Stomach (tissue), 9 donors: ENCODE data around the gene SLC38A10. TPM values are rescaled to one million over a fixed set of nuclear protein-coding genes. Genes with fewer than 3 reads are reported as not detected.
A peak's percentile ranks its signal among the peaks of the same experiment; 100 is the strongest.

Source experiments
- DNase-seq, 2 donors: peaks; one replicate each; pipeline versions ENCODE4 v3.0.0 to v3.0.0-alpha.2; 2013 to 2019
- H3K27ac ChIP-seq, 5 donors: fragments of 200-600 bp in 4 of 5; sonication (generic) in 4 of 5; one replicate each; pipeline ENCODE4 v1.5.1; 2013 to 2019; ENCODE audit warnings: mild to moderate bottlenecking in 1 of 5, moderate library complexity in 1 of 5
- H3K27me3 ChIP-seq, 3 donors: fragments of 200-600 bp; sonication (generic); one replicate each; pipeline ENCODE4 v1.5.1; 2017 to 2019; ENCODE audit warnings: mixed run types in 1 of 3
- H3K36me3 ChIP-seq, 4 donors: fragments of 200-600 bp; sonication (generic); 1 replicate in 3 of 4; 2 replicates in 1 of 4; pipeline ENCODE4 v1.5.1; 2016 to 2019
- H3K4me1 ChIP-seq, 4 donors: fragments of 200-600 bp; sonication (generic); one replicate each; pipeline ENCODE4 v1.5.1; 2016 to 2019
- H3K4me3 ChIP-seq, 4 donors: fragments of 200-600 bp; sonication (generic) in 3 of 4; one replicate each; pipeline ENCODE4 v1.5.1; 2016 to 2019; ENCODE audit warnings: mild to moderate bottlenecking in 1 of 4
- H3K9me3 ChIP-seq, 4 donors: fragments of 200-600 bp; sonication (generic); one replicate each; pipeline ENCODE4 v1.5.1; 2016 to 2019
- CTCF ChIP-seq, 7 experiments: fragments of 450-650 bp in 4 of 7; fragments of 200-600 bp in 3 of 7; sonication (generic) in 3 of 7; IDR thresholded peaks; one replicate each; pipeline ENCODE4 v1.5.1; 2016 to 2019; ENCODE audit warnings: antibody characterized with exemption in 7 of 7, control low read depth in 2 of 7, mild to moderate bottlenecking in 1 of 7
- EP300 ChIP-seq: sonication (generic); formaldehyde crosslinking; IDR thresholded peaks from one replicate; pipeline ENCODE4 v1.6.1; 2017; ENCODE audit warnings: antibody characterized with exemption
- POLR2A ChIP-seq, 4 donors: fragments of 450-650 bp; IDR thresholded peaks; one replicate each; pipeline ENCODE4 v1.6.1; 2016; ENCODE audit warnings: antibody characterized with exemption in 4 of 4, control low read depth in 2 of 4, mild to moderate bottlenecking in 1 of 4, moderate library complexity in 1 of 4
- POLR2AphosphoS5 ChIP-seq, 3 donors: sonication (generic); formaldehyde crosslinking; IDR thresholded peaks; one replicate each; pipeline ENCODE4 v1.6.1; 2016; ENCODE audit warnings: antibody characterized with exemption in 3 of 3
- WGBS, 5 donors: extraction: QIAGEN DNeasy Blood & Tissue Kit in 3 of 5; methylation state at CpG; one replicate each; pipeline versions ENCODE4 v1.1.5 to v1.1.7; 2013 to 2018; 5-methylcytosine and 5-hydroxymethylcytosine counted together
- intact Hi-C: fragments of 100-400 bp; cut with DNase I; formaldehyde crosslinking; loops from one replicate; pipeline ENCODE4 v1.15.1; 2023; ENCODE audit warnings: low total_unique reads
- polyA plus RNA-seq, 3 donors: library from polyadenylated mRNA; stranded (reverse); fragments of 200-250 nt; gene quantifications; one replicate each; pipeline ENCODE4 v1.2.3, GENCODE V29; 2013
- total RNA-seq, 5 donors: library from RNA; depleted of rRNA; stranded (reverse); fragments of >200 nt; gene quantifications; one replicate each; pipeline versions ENCODE4 v1.1.0 to v1.2.3, GENCODE V29; 2014 to 2016
- donor health status: healthy with polysubstance abuse.
- donor health status: Bipolar disorder and iron deficiency.
- donor health status: healthy.

SLC38A10 gene
- total and polyA plus RNA-seq, 8 donors: 18.6 to 140 (median 67.3) TPM

GRCh38 chr17:81258292-81258691 lies 36.8 kb downstream of the SLC38A10 start:
- H3K4me3 ChIP-seq: no peak overlapping the region
- 78 to 89% (median 87%) methylated on average over 19 to 20 of the region's 20 CpGs for WGBS, 5 donors
- TF ChIP-seq CTCF (IDR thresholded peaks at IDR 0.05): no peak
- no peaks in the 10 kb centered on the region for H3K27me3 ChIP-seq
- no peak overlapping the region for H3K27ac ChIP-seq
- no peaks in the 10 kb centered on the region for H3K9me3 ChIP-seq
- no peak for DNase-seq
- intact Hi-C loops: loop anchor here (5.0 kb wide), 1 partner anchor 344 kb away; no protein-coding TSS in a partner anchor
- H3K4me1 ChIP-seq: peaks cover 11 to 26% (median 20%) of the 10 kb centered on the region in 4 donors
- peaks cover 54 to 74% (median 69%) of the 10 kb centered on the region in 4 donors for H3K36me3 ChIP-seq

- Histone ChIP-seq H3K36me3 (peaks cover 51 to 71% (median 67%) of the 10 kb centered on the region in 4 donors), H3K9me3 (no peaks in the 10 kb centered on the region), H3K4me1 (peaks cover 11 to 30% (median 20%) of the 10 kb centered on the region in 4 donors), H3K27me3 (no peaks in the 10 kb centered on the region), H3K27ac (no peak overlapping the region), H3K4me3 (no peak overlapping the region)
- 93 to 96% (median 95%) methylated on average over 3 to 19 of the region's 19 CpGs for WGBS, 5 donors
- no peak for DNase-seq
- intact Hi-C loops: loop anchor here (5.0 kb wide), 1 partner anchor 345 kb away; no protein-coding TSS in a partner anchor
- TF ChIP-seq EP300: no peak
- TF ChIP-seq CTCF (IDR thresholded peaks at IDR 0.05): no peak
- no peak for TF ChIP-seq POLR2AphosphoS5 (IDR thresholded peaks at IDR 0.05)
- no peak for TF ChIP-seq POLR2A (IDR thresholded peaks at IDR 0.05)
Observed at GRCh38 chr17:81257533-81257932, 37.6 kb downstream of the SLC38A10 start.

GRCh38 chr17:81256616-81257015 lies 38.5 kb downstream of the SLC38A10 start:
- intact Hi-C loops: loop anchor here (5.0 kb wide), 1 partner anchor 346 kb away; no protein-coding TSS in a partner anchor
- DNase-seq: no peak

GRCh38 chr17:81254955-81255717 lies 40.0 kb downstream of the SLC38A10 start:
- 19 to 32% (median 24%) methylated on average over 31 to 35 of the region's 35 CpGs for WGBS, 5 donors
- H3K4me1 ChIP-seq: peaks cover 11 to 30% (median 20%) of the 10 kb centered on the region in 4 donors
- H3K4me3 ChIP-seq: no peak overlapping the region
- intact Hi-C loops: loop anchor here (5.0 kb wide), 1 partner anchor 347 kb away; no protein-coding TSS in a partner anchor
- peaks cover 51 to 71% (median 67%) of the 10 kb centered on the region in 4 donors for H3K36me3 ChIP-seq
- DNase-seq: peak; percentile 93 to 96
- no peaks in the 10 kb centered on the region for H3K9me3 ChIP-seq
- no peaks in the 10 kb centered on the region for H3K27me3 ChIP-seq
- TF ChIP-seq CTCF (IDR thresholded peaks at IDR 0.05) (peak in 5 of 7 experiments; percentile 35 to 83 (median 51)), POLR2AphosphoS5 (IDR thresholded peaks at IDR 0.05) (peak; percentile 23 to 67 (median 52)), POLR2A (IDR thresholded peaks at IDR 0.05) (no peak), EP300 (no peak)
- H3K27ac ChIP-seq: peak overlapping the region in 4 of 5 donors; percentile 35 to 72 (median 60)

More at GRCh38 chr17:81256616-81257015, 38.5 kb downstream of the SLC38A10 start:
- Histone ChIP-seq H3K9me3 (no peaks in the 10 kb centered on the region), H3K27ac (peak overlapping the region in 2 of 5 donors; percentile 72), H3K36me3 (peaks cover 52 to 71% (median 67%) of the 10 kb centered on the region in 4 donors), H3K4me1 (peaks cover 11 to 30% (median 20%) of the 10 kb centered on the region in 4 donors), H3K4me3 (no peak overlapping the region), H3K27me3 (no peaks in the 10 kb centered on the region)
- no peak for TF ChIP-seq CTCF (IDR thresholded peaks at IDR 0.05)
- no peak for TF ChIP-seq POLR2A (IDR thresholded peaks at IDR 0.05)
- no peak for TF ChIP-seq EP300
- 78 to 86% (median 82%) methylated on average over 12 of the region's 12 CpGs for WGBS, 5 donors
